Sigmoid colon (tissue), 7 donors: ENCODE results near the gene NELFCD. TPM values are rescaled to one million over a fixed set of nuclear protein-coding genes. Genes with fewer than 3 reads are reported as not detected.

ENCODE experiments used
- DNase-seq: peaks from one replicate; pipeline ENCODE4 v3.0.0-alpha.2; 2019
- H3K27ac ChIP-seq, 4 donors: fragments of 200-600 bp; sonication (generic); one replicate each; pipeline ENCODE4 v1.5.1; 2016 to 2019; ENCODE audit warnings: mild to moderate bottlenecking in 1 of 4
- H3K27me3 ChIP-seq, 3 donors: fragments of 200-600 bp; sonication (generic); one replicate each; pipeline ENCODE4 v1.5.1; 2019; ENCODE audit warnings: mild to moderate bottlenecking in 1 of 3
- H3K36me3 ChIP-seq, 4 donors: fragments of 200-600 bp; sonication (generic); one replicate each; pipeline ENCODE4 v1.5.1; 2016 to 2019
- H3K4me1 ChIP-seq, 4 donors: fragments of 200-600 bp; sonication (generic); one replicate each; pipeline ENCODE4 v1.5.1; 2017 to 2019
- H3K4me3 ChIP-seq, 4 donors: fragments of 200-600 bp; sonication (generic); one replicate each; pipeline ENCODE4 v1.5.1; 2017 to 2019; ENCODE audit warnings: mild to moderate bottlenecking in 2 of 4, moderate library complexity in 1 of 4
- H3K9me3 ChIP-seq, 4 donors: fragments of 200-600 bp in 3 of 4; sonication (generic) in 3 of 4; one replicate each; pipeline versions ENCODE4 v1.5.1 to v1.6.1; 2013 to 2019
- CTCF ChIP-seq, 4 experiments: fragments of 450-650 bp in 3 of 4; fragments of 200-600 bp in 1 of 4; IDR thresholded peaks; one replicate each; pipeline ENCODE4 v1.5.1; 2016 to 2019; ENCODE audit warnings: antibody characterized with exemption in 4 of 4, mild to moderate bottlenecking in 3 of 4, moderate library complexity in 2 of 4
- EP300 ChIP-seq, 4 donors: sonication (generic); formaldehyde crosslinking; IDR thresholded peaks; one replicate each; pipeline ENCODE4 v1.6.1; 2017; ENCODE audit warnings: antibody characterized with exemption in 4 of 4
- POLR2A ChIP-seq, 2 donors: fragments of 450-650 bp; IDR thresholded peaks; one replicate each; pipeline ENCODE4 v1.6.1; 2016; ENCODE audit warnings: antibody characterized with exemption in 2 of 2, mild to moderate bottlenecking in 2 of 2, moderate library complexity in 2 of 2
- POLR2AphosphoS5 ChIP-seq, 4 donors: sonication (generic); formaldehyde crosslinking; IDR thresholded peaks; one replicate each; pipeline ENCODE4 v1.6.1; 2017; ENCODE audit warnings: antibody characterized with exemption in 4 of 4
- WGBS, 2 donors: extraction: QIAGEN DNeasy Blood & Tissue Kit; methylation state at CpG; one replicate each; pipeline ENCODE4 v1.1.7; 2013; 5-methylcytosine and 5-hydroxymethylcytosine counted together
- intact Hi-C: fragments of 100-400 bp; cut with DNase I; formaldehyde crosslinking; loops from one replicate; pipeline ENCODE4 v1.15.1; 2023
- polyA plus RNA-seq, 3 donors: library from polyadenylated mRNA; stranded (reverse); fragments of 200-250 nt; gene quantifications; one replicate each; pipeline ENCODE4 v1.2.3, GENCODE V29; 2013
- total RNA-seq, 4 donors: library from RNA; depleted of rRNA; stranded (reverse); fragments of >200 nt; gene quantifications; one replicate each; pipeline ENCODE4 v1.1.0, GENCODE V29; 2016
- donor health status: healthy with polysubstance abuse.
- donor health status: Bipolar disorder and iron deficiency.
- donor health status: healthy.

The NELFCD gene
- total and polyA plus RNA-seq, 7 donors = 22.7 to 53.2 (median 42.8) TPM

- no peak overlapping the region for H3K4me3 ChIP-seq
- H3K9me3 ChIP-seq = no peaks in the 10 kb centered on the region
- TF ChIP-seq POLR2A (IDR thresholded peaks at IDR 0.05) (no peak), CTCF (IDR thresholded peaks at IDR 0.05) (no peak), POLR2AphosphoS5 (IDR thresholded peaks at IDR 0.05) (no peak), EP300 (IDR thresholded peaks at IDR 0.05) (no peak)
- H3K36me3 ChIP-seq = no peaks in the 10 kb centered on the region
- H3K27ac ChIP-seq = no peak overlapping the region
- DNase-seq = no peak
- 68 to 85% methylated on average over 14 of the region's 14 CpGs for WGBS, 2 donors
- no peaks in the 10 kb centered on the region for H3K27me3 ChIP-seq
- H3K4me1 ChIP-seq = peaks cover 0 to 18% (median 4%) of the 10 kb centered on the region in 4 donors
- intact Hi-C loops = no loop called here
Measured at GRCh38 chr20:58965270-58966064, 15.6 kb upstream of the NELFCD start.

GRCh38 chr20:58967652-58968429, 13.2 kb upstream of the NELFCD start:
- Histone ChIP-seq H3K27ac (no peak overlapping the region), H3K27me3 (no peaks in the 10 kb centered on the region), H3K9me3 (no peaks in the 10 kb centered on the region), H3K36me3 (no peaks in the 10 kb centered on the region), H3K4me1 (peaks cover 0 to 12% (median 1%) of the 10 kb centered on the region in 4 donors), H3K4me3 (no peak overlapping the region)
- TF ChIP-seq POLR2AphosphoS5 (IDR thresholded peaks at IDR 0.05) (no peak), POLR2A (IDR thresholded peaks at IDR 0.05) (no peak), CTCF (IDR thresholded peaks at IDR 0.05) (no peak), EP300 (IDR thresholded peaks at IDR 0.05) (no peak)
- WGBS, 2 donors = 83 to 86% methylated on average over 10 of the region's 10 CpGs
- DNase-seq = no peak
- intact Hi-C loops = no loop called here

- WGBS, 2 donors = 68 to 77% methylated on average over 2 of the region's 2 CpGs
- no peak for DNase-seq
- H3K4me3 ChIP-seq = no peak overlapping the region
- no peak for TF ChIP-seq CTCF (IDR thresholded peaks at IDR 0.05)
- no peak for TF ChIP-seq POLR2A (IDR thresholded peaks at IDR 0.05)
- no peak for TF ChIP-seq EP300 (IDR thresholded peaks at IDR 0.05)
- no peak for TF ChIP-seq POLR2AphosphoS5 (IDR thresholded peaks at IDR 0.05)
- no peaks in the 10 kb centered on the region for H3K27me3 ChIP-seq
- H3K36me3 ChIP-seq = no peaks in the 10 kb centered on the region
- H3K4me1 ChIP-seq = no peaks in the 10 kb centered on the region
- no peak overlapping the region for H3K27ac ChIP-seq
- no peaks in the 10 kb centered on the region for H3K9me3 ChIP-seq
- intact Hi-C loops = no loop called here
Measured at GRCh38 chr20:58969439-58969838, 11.6 kb upstream of the NELFCD start.

- Histone ChIP-seq H3K4me1 (no peaks in the 10 kb centered on the region), H3K9me3 (no peaks in the 10 kb centered on the region), H3K27me3 (no peaks in the 10 kb centered on the region), H3K4me3 (no peak overlapping the region), H3K27ac (no peak overlapping the region), H3K36me3 (no peaks in the 10 kb centered on the region)
- TF ChIP-seq POLR2A (IDR thresholded peaks at IDR 0.05) (no peak), EP300 (IDR thresholded peaks at IDR 0.05) (no peak), POLR2AphosphoS5 (IDR thresholded peaks at IDR 0.05) (no peak), CTCF (IDR thresholded peaks at IDR 0.05) (no peak)
- WGBS, 2 donors = 60 to 90% methylated on average over 1 of the region's 1 CpG
- DNase-seq = no peak
- intact Hi-C loops = no loop called here
Measured at GRCh38 chr20:58970146-58970545, 10.9 kb upstream of the NELFCD start.
